Stimulated activated CD8-positive, alpha-beta memory T cell treated with anti-CD3 and anti-CD28 coated beads, Interleukin-15, amount 100 ng/mL, for 24 hours (primary cell): ENCODE data around the gene PARVB.

Experiments used
- DNase-seq: peaks from one replicate; pipeline ENCODE4 v3.0.0-alpha.2; 2020; ENCODE audit warnings: low read depth

The PARVB gene

GRCh38 chr22:44028091-44028490, 4.0 kb downstream of the PARVB start:
- DNase-seq, result no peak

GRCh38 chr22:44029069-44029468, 5.0 kb downstream of the PARVB start:
- DNase-seq, result no peak

GRCh38 chr22:44030051-44030701, 6.1 kb downstream of the PARVB start:
- DNase-seq, result no peak

GRCh38 chr22:44030702-44031082, 6.6 kb downstream of the PARVB start:
- no peak for DNase-seq

- DNase-seq, result no peak
Observed at GRCh38 chr22:44031158-44031952, 7.3 kb downstream of the PARVB start.

- DNase-seq, result no peak
Observed at GRCh38 chr22:44032126-44032730, 8.1 kb downstream of the PARVB start.

GRCh38 chr22:44033287-44033686, 9.2 kb downstream of the PARVB start:
- no peak for DNase-seq

- no peak for DNase-seq
Observed at GRCh38 chr22:44033694-44034093, 9.6 kb downstream of the PARVB start.

GRCh38 chr22:44037519-44038375, 13.6 kb downstream of the PARVB start:
- DNase-seq, result no peak

GRCh38 chr22:44039566-44040171, 15.6 kb downstream of the PARVB start:
- no peak for DNase-seq

GRCh38 chr22:44042249-44043218, 18.4 kb downstream of the PARVB start:
- DNase-seq, result no peak

GRCh38 chr22:44045145-44045544, 21.0 kb downstream of the PARVB start:
- DNase-seq, result no peak

GRCh38 chr22:44046485-44047141, 22.5 kb downstream of the PARVB start:
- DNase-seq, result no peak

GRCh38 chr22:44047891-44048301, 23.8 kb downstream of the PARVB start:
- DNase-seq, result no peak

GRCh38 chr22:44049486-44050231, 25.6 kb downstream of the PARVB start:
- DNase-seq, result no peak

- no peak for DNase-seq
Observed at GRCh38 chr22:44050766-44051355, 26.8 kb downstream of the PARVB start.

- no peak for DNase-seq
Observed at GRCh38 chr22:44051358-44051757, 27.3 kb downstream of the PARVB start.

- DNase-seq, result no peak
Observed at GRCh38 chr22:44051961-44052360, 27.9 kb downstream of the PARVB start.

- no peak for DNase-seq
Observed at GRCh38 chr22:44055805-44056204, 31.7 kb downstream of the PARVB start.
